OCI-LY1 (cell line): ENCODE measurements around the gene CACNB2.

Experiments used
- H2AFZ ChIP-seq: fragments of 200-600 bp; sonication (generic), shearing (Covaris generic); 2 replicates; pipeline ENCODE4 v1.6.0; 2014; ENCODE audit warnings: antibody characterized with exemption, mild to moderate bottlenecking, low read length
- H3F3A ChIP-seq: fragments of 200-600 bp; sonication (generic), shearing (Covaris generic); 2 replicates; pipeline ENCODE4 v1.6.0; 2014; ENCODE audit warnings: mild to moderate bottlenecking, antibody characterized with exemption, low read length, moderate library complexity; ENCODE audit not compliant: insufficient read depth
- H3K27ac ChIP-seq: fragments of 200-600 bp; sonication (generic); 2 replicates; pipeline ENCODE4 v1.5.1; 2014; ENCODE audit warnings: low read length, mixed run types, mild to moderate bottlenecking, low read depth; ENCODE audit not compliant: poor library complexity, severe bottlenecking
- H3K27me3 ChIP-seq: fragments of 200-600 bp; sonication (generic); 2 replicates; pipeline ENCODE4 v1.6.0; 2014; ENCODE audit warnings: antibody characterized with exemption, mild to moderate bottlenecking, low read length, moderate library complexity; ENCODE audit not compliant: insufficient read depth
- H3K36me3 ChIP-seq: fragments of 200-600 bp; sonication (generic); 2 replicates; pipeline ENCODE4 v1.6.1; 2014; ENCODE audit warnings: mild to moderate bottlenecking, antibody characterized with exemption, low read length, moderate library complexity, mixed read lengths; ENCODE audit not compliant: insufficient read depth
- H3K4me1 ChIP-seq: fragments of 200-600 bp; sonication (generic); 2 replicates; pipeline ENCODE4 v1.5.1; 2014; ENCODE audit warnings: mild to moderate bottlenecking, low read length, moderate library complexity; ENCODE audit not compliant: insufficient read depth, severe bottlenecking
- H3K4me2 ChIP-seq: fragments of 200-600 bp; sonication (generic), shearing (Covaris generic); 2 replicates; pipeline ENCODE4 v1.6.1; 2014; ENCODE audit warnings: low read length
- H3K4me3 ChIP-seq: fragments of 200-600 bp; sonication (generic); 2 replicates; pipeline ENCODE4 v1.5.1; 2014; ENCODE audit warnings: low read length, low read depth, mild to moderate bottlenecking, mixed read lengths; ENCODE audit not compliant: poor library complexity, severe bottlenecking
- H3K79me2 ChIP-seq: fragments of 200-600 bp; shearing (Covaris generic); 2 replicates; pipeline ENCODE4 v1.6.1; 2016; ENCODE audit warnings: mixed run types, low read length, mixed read lengths; ENCODE audit not compliant: insufficient read depth
- H3K9ac ChIP-seq: fragments of 200-600 bp; sonication (generic), shearing (Covaris generic); 2 replicates; pipeline ENCODE4 v1.6.1; 2014; ENCODE audit warnings: mild to moderate bottlenecking, low read length, mixed read lengths
- H3K9me2 ChIP-seq: fragments of 200-600 bp; sonication (generic), shearing (Covaris generic); 2 replicates; pipeline ENCODE4 v1.6.1; 2014; ENCODE audit warnings: low read depth, mild to moderate bottlenecking, low read length, mixed read lengths
- H3K9me3 ChIP-seq: fragments of 200-600 bp; shearing (Covaris generic); 2 replicates; pipeline ENCODE4 v1.6.1; 2014; ENCODE audit warnings: low read length, mixed read lengths
- H4K20me1 ChIP-seq: fragments of 200-600 bp; sonication (generic), shearing (Covaris generic); 2 replicates; pipeline ENCODE4 v1.6.0; 2016; ENCODE audit warnings: mild to moderate bottlenecking, low read length; ENCODE audit not compliant: insufficient read depth
- CTCF ChIP-seq: fragments of 200-600 bp; sonication (generic), shearing (Covaris generic); IDR thresholded peaks from 2 replicates; pipeline ENCODE4 v1.5.1; 2017; ENCODE audit warnings: mild to moderate bottlenecking, antibody characterized with exemption, low read length, moderate library complexity, mixed read lengths
- EZH2 ChIP-seq: fragments of 200-600 bp; sonication (generic), shearing (Covaris generic); IDR thresholded peaks from 2 replicates; pipeline ENCODE4 v1.8.0; 2017; ENCODE audit warnings: borderline replicate concordance, mixed run types, mild to moderate bottlenecking, antibody characterized with exemption, low read length, moderate library complexity, mixed read lengths

The CACNB2 gene

GRCh38 chr10:18294633-18295032, 154.4 kb downstream of the CACNB2 start:
- Histone ChIP-seq H3K9ac (no peak overlapping the region), H3K4me3 (no peak overlapping the region), H3K4me1 (peaks cover 9% of the 10 kb centered on the region), H2AFZ (no peak overlapping the region), H3K27me3 (peaks cover 8% of the 10 kb centered on the region; the same call in 1 of the 2 replicates), H3K4me2 (no peak overlapping the region), H3F3A (no peaks in the 10 kb centered on the region), H3K79me2 (no peaks in the 10 kb centered on the region), H3K27ac (no peak overlapping the region), H3K9me2 (no peaks in the 10 kb centered on the region), H3K36me3 (no peaks in the 10 kb centered on the region), H4K20me1 (no peaks in the 10 kb centered on the region), H3K9me3 (no peaks in the 10 kb centered on the region)
- TF ChIP-seq EZH2 (no peak), CTCF (no peak)

GRCh38 chr10:18297659-18298058, 157.4 kb downstream of the CACNB2 start:
- Histone ChIP-seq H3K4me3 (no peak overlapping the region), H3K36me3 (no peaks in the 10 kb centered on the region), H3K27ac (no peak overlapping the region), H3K9me3 (no peaks in the 10 kb centered on the region), H3K4me2 (no peak overlapping the region), H3K79me2 (no peaks in the 10 kb centered on the region), H3K27me3 (peaks cover 8% of the 10 kb centered on the region; the same call in 1 of the 2 replicates), H3K4me1 (peaks cover 9% of the 10 kb centered on the region), H3K9ac (no peak overlapping the region), H2AFZ (no peak overlapping the region), H3F3A (no peaks in the 10 kb centered on the region), H4K20me1 (no peaks in the 10 kb centered on the region), H3K9me2 (no peaks in the 10 kb centered on the region)
- TF ChIP-seq CTCF (no peak), EZH2 (no peak)

GRCh38 chr10:18298256-18298655, 158.0 kb downstream of the CACNB2 start:
- no peak overlapping the region for H3K4me3 ChIP-seq
- no peaks in the 10 kb centered on the region for H3K79me2 ChIP-seq
- no peaks in the 10 kb centered on the region for H3K36me3 ChIP-seq
- no peaks in the 10 kb centered on the region for H3K9me3 ChIP-seq
- H3F3A ChIP-seq: no peaks in the 10 kb centered on the region
- no peaks in the 10 kb centered on the region for H3K9me2 ChIP-seq
- no peak overlapping the region for H2AFZ ChIP-seq
- H3K4me1 ChIP-seq: peaks cover 9% of the 10 kb centered on the region
- no peak overlapping the region for H3K4me2 ChIP-seq
- H3K9ac ChIP-seq: no peak overlapping the region
- peaks cover 8% of the 10 kb centered on the region; the same call in 1 of the 2 replicates for H3K27me3 ChIP-seq
- TF ChIP-seq CTCF (no peak), EZH2 (no peak)
- H4K20me1 ChIP-seq: no peaks in the 10 kb centered on the region
- H3K27ac ChIP-seq: no peak overlapping the region
